ENCODE measurements around the gene HSPA1A. TPM values are rescaled to one million over a fixed set of nuclear protein-coding genes. Genes with fewer than 3 reads are reported as not detected.
A peak's percentile ranks its signal among the peaks of the same experiment; 100 is the strongest.
"Not testable (repeated sequence)": the region's sequence is repeated elsewhere in the genome, so short reads cannot be mapped to it uniquely, and the experiment has no call there.

The HSPA1A gene
- total RNA-seq, 1 experiment from 2014 or later = 57.2 TPM

GRCh38 chr6:31839779-31840126 is 24.4 kb downstream of the HSPA1A start:
- peaks cover 63% of the 10 kb centered on the region for H3K36me3 Mint-ChIP-seq
- H3K27ac Mint-ChIP-seq; H3K27me3 Mint-ChIP-seq (ENCODE audit: low read depth); ATAC-seq; H3K9me3 Mint-ChIP-seq; H3K4me3 Mint-ChIP-seq; DNase-seq (ENCODE audit: low spot score): not testable (repeated sequence)
- peaks cover 28% of the 10 kb centered on the region for H3K4me1 Mint-ChIP-seq
- CTCF ChIA-PET = interaction anchor here (0.9 kb wide), 1 partner anchor 67 kb away, joined by 3 read pairs; no protein-coding TSS in a partner anchor
- TF ChIP-seq ZNF671 (CRISPR knock-in tag; IDR thresholded peaks at IDR 0.05) (0 out of 2 replicates have a peak, but pooled peaks have one; percentile 21), ZNF532 (CRISPR knock-in tag; IDR thresholded peaks at IDR 0.05; ENCODE audit: borderline replicate concordance) (peak; percentile 53; the same call in 1 of the 2 replicates), ERG (CRISPR knock-in tag; IDR thresholded peaks at IDR 0.05) (peak; percentile 18; the same call in 1 of the 2 replicates), ZNF416 (CRISPR knock-in tag; IDR thresholded peaks at IDR 0.05) (0 out of 2 replicates have a peak, but pooled peaks have one; percentile 7)
- POLR2A ChIA-PET = interaction anchor here (1.3 kb wide), 1 partner anchor 44 kb away, joined by 4 read pairs; the partner anchor contains the start of gene VARS1

GRCh38 chr6:31842053-31842452 is 26.7 kb downstream of the HSPA1A start:
- Mint-ChIP-seq H3K4me3 (no peak overlapping the region), H3K27me3 (ENCODE audit: low read depth) (no peaks in the 10 kb centered on the region), H3K4me1 (peaks cover 13% of the 10 kb centered on the region), H3K36me3 (peaks cover 42% of the 10 kb centered on the region), H3K27ac (no peak overlapping the region), H3K9me3 (no peaks in the 10 kb centered on the region)
- ATAC-seq = no peak
- TF ChIP-seq MYBL2 (CRISPR knock-in tag; IDR thresholded peaks at IDR 0.05) (no peak), USF1 (CRISPR knock-in tag; IDR thresholded peaks at IDR 0.05) (no peak), KAT7 (CRISPR knock-in tag; IDR thresholded peaks at IDR 0.05; ENCODE audit: borderline replicate concordance) (no peak), OVOL2 (CRISPR knock-in tag; IDR thresholded peaks at IDR 0.05; ENCODE audit: borderline replicate concordance) (no peak), IRF2 (CRISPR knock-in tag; IDR thresholded peaks at IDR 0.05; ENCODE audit: borderline replicate concordance, low read depth) (no peak), NR1H2 (CRISPR knock-in tag; IDR thresholded peaks at IDR 0.05) (no peak), ZNF671 (CRISPR knock-in tag; IDR thresholded peaks at IDR 0.05) (no peak)
- no peak for DNase-seq (ENCODE audit: low spot score)
- POLR2A ChIA-PET = interaction anchor here (1.0 kb wide), 1 partner anchor 15 kb away, joined by 3 read pairs; the partner anchor contains the start of gene HSPA1B
- CTCF ChIA-PET = interaction anchor here (1.2 kb wide), 1 partner anchor 81 kb away, joined by 3 read pairs; no protein-coding TSS in a partner anchor

GRCh38 chr6:31844507-31844906 is 29.2 kb downstream of the HSPA1A start:
- no peaks in the 10 kb centered on the region for H3K4me1 Mint-ChIP-seq
- H3K9me3 Mint-ChIP-seq = no peaks in the 10 kb centered on the region
- H3K36me3 Mint-ChIP-seq = peaks cover 18% of the 10 kb centered on the region
- no peak overlapping the region for H3K4me3 Mint-ChIP-seq
- CTCF ChIA-PET = interaction anchor here (0.7 to 1.3 kb wide), 3 partner anchors 14 to 115 kb away, joined by 3 read pairs; partner anchors contain the start of gene DDAH2
- H3K27ac Mint-ChIP-seq = no peak overlapping the region
- DNase-seq (ENCODE audit: low spot score) (no peak), ATAC-seq (no peak)
- no peaks in the 10 kb centered on the region for H3K27me3 Mint-ChIP-seq (ENCODE audit: low read depth)
- POLR2A ChIA-PET = no interaction called here
- no peak for TF ChIP-seq GRHL2 (CRISPR knock-in tag; IDR thresholded peaks at IDR 0.05; ENCODE audit: insufficient replicate concordance, severe bottlenecking)
- TF ChIP-seq MAX (CRISPR knock-in tag; IDR thresholded peaks at IDR 0.05) = no peak
- no peak for TF ChIP-seq ESRRA (CRISPR knock-in tag; IDR thresholded peaks at IDR 0.05; ENCODE audit: borderline replicate concordance)
- no peak for TF ChIP-seq ZNF423 (CRISPR knock-in tag; IDR thresholded peaks at IDR 0.05)
- TF ChIP-seq NR1H2 (CRISPR knock-in tag; IDR thresholded peaks at IDR 0.05) = no peak
- TF ChIP-seq HMGXB4 (CRISPR knock-in tag; IDR thresholded peaks at IDR 0.05) = no peak
- TF ChIP-seq KAT7 (CRISPR knock-in tag; IDR thresholded peaks at IDR 0.05; ENCODE audit: borderline replicate concordance) = no peak
- TF ChIP-seq ZNF396 (CRISPR knock-in tag; IDR thresholded peaks at IDR 0.05; ENCODE audit: borderline replicate concordance) = no peak
- no peak for TF ChIP-seq NFE2L1 (CRISPR knock-in tag; IDR thresholded peaks at IDR 0.05)
- TF ChIP-seq TCF7 (CRISPR knock-in tag; IDR thresholded peaks at IDR 0.05; ENCODE audit: low read depth) = no peak
- TF ChIP-seq FOXP1 (CRISPR knock-in tag; IDR thresholded peaks at IDR 0.05; ENCODE audit: borderline replicate concordance) = no peak
- no peak for TF ChIP-seq HMGA2 (CRISPR knock-in tag; IDR thresholded peaks at IDR 0.05)
- no peak for TF ChIP-seq SMAD3 (CRISPR knock-in tag; IDR thresholded peaks at IDR 0.05; ENCODE audit: borderline replicate concordance)

Measured in WTC11 (cell line).